Activated CD8-positive, alpha-beta memory T cell treated with anti-CD3 and anti-CD28 coated beads, Interleukin-2, amount 50 U/mL, for 48 hours (primary cell): ENCODE measurements around the gene SERGEF.

Experiments
- DNase-seq: peaks from one replicate; pipeline ENCODE4 v3.0.0-alpha.2; 2020

Gene SERGEF

GRCh38 chr11:17744151-17744940 lies 268.5 kb downstream of the SERGEF start:
- no peak for DNase-seq

- DNase-seq: no peak
These were observed 269.1 kb downstream of the SERGEF start for GRCh38 chr11:17743808-17744119.

- DNase-seq: no peak
These were observed 269.6 kb downstream of the SERGEF start for GRCh38 chr11:17743026-17743807.

GRCh38 chr11:17742019-17742418 lies 270.8 kb downstream of the SERGEF start:
- no peak for DNase-seq

- no peak for DNase-seq
These were observed 271.4 kb downstream of the SERGEF start for GRCh38 chr11:17741487-17741886.

GRCh38 chr11:17740649-17741235 lies 272.1 kb downstream of the SERGEF start:
- DNase-seq: no peak

GRCh38 chr11:17739945-17740338 lies 272.9 kb downstream of the SERGEF start:
- DNase-seq: no peak

- no peak for DNase-seq
These were observed 274.5 kb downstream of the SERGEF start for GRCh38 chr11:17738151-17738973.
